ENCODE data around the gene HAVCR2.

DNA sequence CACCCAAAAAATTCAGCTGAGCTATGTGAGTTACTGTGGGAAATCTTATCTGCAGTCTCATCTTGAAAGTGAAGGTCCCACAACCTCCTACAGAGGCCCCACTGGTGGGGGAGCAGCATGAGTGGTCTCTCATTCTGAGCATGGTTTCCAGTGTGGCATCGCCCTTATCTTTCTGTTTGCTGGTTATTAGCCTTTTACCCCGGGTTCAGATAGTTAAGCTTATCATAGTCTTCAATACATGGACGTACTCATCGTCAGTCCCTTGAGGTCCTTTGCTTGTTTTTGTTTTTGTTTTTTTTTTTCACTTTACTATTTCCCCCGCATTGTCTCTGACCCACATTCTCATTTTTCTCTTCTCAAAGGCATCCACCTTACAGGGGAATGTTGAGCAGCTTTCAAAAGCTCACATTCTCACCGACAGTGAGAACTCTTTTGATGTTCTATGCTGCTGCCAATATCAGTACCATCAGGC lies 7.7 kb upstream of the HAVCR2 start:
- TF ChIP-seq, protein P1, sequence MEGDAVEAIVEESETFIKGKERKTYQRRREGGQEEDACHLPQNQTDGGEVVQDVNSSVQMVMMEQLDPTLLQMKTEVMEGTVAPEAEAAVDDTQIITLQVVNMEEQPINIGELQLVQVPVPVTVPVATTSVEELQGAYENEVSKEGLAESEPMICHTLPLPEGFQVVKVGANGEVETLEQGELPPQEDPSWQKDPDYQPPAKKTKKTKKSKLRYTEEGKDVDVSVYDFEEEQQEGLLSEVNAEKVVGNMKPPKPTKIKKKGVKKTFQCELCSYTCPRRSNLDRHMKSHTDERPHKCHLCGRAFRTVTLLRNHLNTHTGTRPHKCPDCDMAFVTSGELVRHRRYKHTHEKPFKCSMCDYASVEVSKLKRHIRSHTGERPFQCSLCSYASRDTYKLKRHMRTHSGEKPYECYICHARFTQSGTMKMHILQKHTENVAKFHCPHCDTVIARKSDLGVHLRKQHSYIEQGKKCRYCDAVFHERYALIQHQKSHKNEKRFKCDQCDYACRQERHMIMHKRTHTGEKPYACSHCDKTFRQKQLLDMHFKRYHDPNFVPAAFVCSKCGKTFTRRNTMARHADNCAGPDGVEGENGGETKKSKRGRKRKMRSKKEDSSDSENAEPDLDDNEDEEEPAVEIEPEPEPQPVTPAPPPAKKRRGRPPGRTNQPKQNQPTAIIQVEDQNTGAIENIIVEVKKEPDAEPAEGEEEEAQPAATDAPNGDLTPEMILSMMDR (IDR thresholded peaks at IDR 0.05), result no peak
- no peak for TF ChIP-seq POLR2A (IDR thresholded peaks at IDR 0.05)
